Thoracic aorta (tissue), 2 donors: ENCODE results near the gene LPAR3. TPM values are rescaled to one million over a fixed set of nuclear protein-coding genes. Genes with fewer than 3 reads are reported as not detected.

Source experiments
- ATAC-seq: fragments of 150-250 bp; one replicate; pipeline ENCODE4 v1.8.0; 2017; ENCODE audit warnings: low read depth; ENCODE audit not compliant: insufficient number of reproducible peaks, low FRiP score
- DNase-seq: peaks from one replicate; pipeline ENCODE4 v3.0.0-alpha.2; 2020; ENCODE audit warnings: low spot score
- H3K27ac ChIP-seq, 2 donors: fragments of 200-600 bp; sonication (generic); 1 replicate in 1 of 2; 2 replicates in 1 of 2; pipeline ENCODE4 v1.5.1; 2016; ENCODE audit warnings: mild to moderate bottlenecking in 2 of 2, moderate library complexity in 2 of 2
- H3K27me3 ChIP-seq: fragments of 200-600 bp; sonication (generic); replicated peaks from 2 replicates; pipeline ENCODE4 v1.6.0; 2016; ENCODE audit warnings: mild to moderate bottlenecking; ENCODE audit not compliant: insufficient read depth
- H3K36me3 ChIP-seq: fragments of 200-600 bp; sonication (generic); one replicate; pipeline ENCODE4 v1.5.1; 2016
- H3K4me1 ChIP-seq, 2 donors: fragments of 200-600 bp; sonication (generic); 1 replicate in 1 of 2; 2 replicates in 1 of 2; pipeline versions ENCODE4 v1.5.1 to v1.6.0; 2016; ENCODE audit warnings: low read depth in 2 of 2, mild to moderate bottlenecking in 1 of 2; ENCODE audit not compliant: control insufficient read depth in 1 of 2
- H3K4me3 ChIP-seq: fragments of 200-600 bp; sonication (generic); 2 replicates; pipeline ENCODE4 v1.5.1; 2016; ENCODE audit warnings: mild to moderate bottlenecking
- H3K9me3 ChIP-seq: fragments of 200-600 bp; sonication (generic); 2 replicates; pipeline ENCODE4 v1.5.1; 2016
- CTCF ChIP-seq: fragments of 200-600 bp; sonication (generic); IDR thresholded peaks from one replicate; pipeline ENCODE4 v1.5.1; 2019; ENCODE audit warnings: antibody characterized with exemption
- total RNA-seq, 2 donors: library from RNA; depleted of rRNA; stranded (reverse); fragments of >200 nt; gene quantifications; one replicate each; pipeline versions ENCODE4 v1.1.0 to v1.2.3, GENCODE V29; 2016

The LPAR3 gene
- total RNA-seq, 2 donors from 2014 or later, result 1.1 to 2.7 TPM

GRCh38 chr1:84823991-84824390 is 69.0 kb downstream of the LPAR3 start:
- Histone ChIP-seq H3K36me3 (no peaks in the 10 kb centered on the region), H3K9me3 (no peaks in the 10 kb centered on the region)

GRCh38 chr1:84823511-84823910 is 69.5 kb downstream of the LPAR3 start:
- Histone ChIP-seq H3K4me3 (no peak overlapping the region), H3K4me1 (no peaks in the 10 kb centered on the region), H3K36me3 (no peaks in the 10 kb centered on the region), H3K27ac (no peak overlapping the region), H3K9me3 (no peaks in the 10 kb centered on the region), H3K27me3 (no peaks in the 10 kb centered on the region)
- no peak for DNase-seq
- TF ChIP-seq CTCF, result no peak
- ATAC-seq, result no peak

More at GRCh38 chr1:84823991-84824390, 69.0 kb downstream of the LPAR3 start:
- TF ChIP-seq CTCF, result no peak
- no peaks in the 10 kb centered on the region for H3K4me1 ChIP-seq
- ATAC-seq (no peak), DNase-seq (no peak)
- no peak overlapping the region for H3K27ac ChIP-seq
- no peak overlapping the region for H3K4me3 ChIP-seq
- no peaks in the 10 kb centered on the region for H3K27me3 ChIP-seq

GRCh38 chr1:84810343-84810742 is 82.7 kb downstream of the LPAR3 start:
- no peaks in the 10 kb centered on the region for H3K27me3 ChIP-seq
- DNase-seq (no peak), ATAC-seq (no peak)
- no peaks in the 10 kb centered on the region for H3K36me3 ChIP-seq
- no peak overlapping the region for H3K4me3 ChIP-seq
- no peak overlapping the region for H3K27ac ChIP-seq
- TF ChIP-seq CTCF, result no peak
- H3K9me3 ChIP-seq, result no peaks in the 10 kb centered on the region
- H3K4me1 ChIP-seq, result no peaks in the 10 kb centered on the region

GRCh38 chr1:84809023-84809422 is 84.0 kb downstream of the LPAR3 start:
- DNase-seq, result no peak

GRCh38 chr1:84803604-84804003 is 89.4 kb downstream of the LPAR3 start:
- no peaks in the 10 kb centered on the region for H3K9me3 ChIP-seq
- H3K36me3 ChIP-seq, result no peaks in the 10 kb centered on the region
- no peaks in the 10 kb centered on the region for H3K4me1 ChIP-seq
- DNase-seq (no peak), ATAC-seq (no peak)
- no peak for TF ChIP-seq CTCF
- H3K27ac ChIP-seq, result no peak overlapping the region
- H3K27me3 ChIP-seq, result no peaks in the 10 kb centered on the region
- H3K4me3 ChIP-seq, result no peak overlapping the region

More at GRCh38 chr1:84809023-84809422, 84.0 kb downstream of the LPAR3 start:
- H3K36me3 ChIP-seq, result no peaks in the 10 kb centered on the region
- ATAC-seq, result no peak
- no peaks in the 10 kb centered on the region for H3K27me3 ChIP-seq
- no peaks in the 10 kb centered on the region for H3K9me3 ChIP-seq
- no peak overlapping the region for H3K27ac ChIP-seq
- H3K4me1 ChIP-seq, result no peaks in the 10 kb centered on the region
- no peak overlapping the region for H3K4me3 ChIP-seq
- TF ChIP-seq CTCF, result no peak
